ENCODE data around the gene ACKR3.

GRCh38 chr2:236550701-236551465, 18.7 kb upstream of the ACKR3 start:
- no peak for TF ChIP-seq POLR2AphosphoS5 (IDR thresholded peaks at IDR 0.05; ENCODE audit: low read length)
- TF ChIP-seq CTCF (IDR thresholded peaks at IDR 0.05 in 2 of 3, conservative IDR thresholded peaks at IDR 0.05 in 1 of 3; ENCODE audit: control insufficient read depth in 2 of 3, extremely low read depth in 1 of 3, insufficient read depth in 1 of 3, low read depth in 3 of 3, low read length in 3 of 3): no peak
- TF ChIP-seq EP300 (IDR thresholded peaks at IDR 0.05; ENCODE audit: borderline replicate concordance in 1 of 2, control insufficient read depth in 1 of 2, low read depth in 2 of 2, low read length in 2 of 2): peak in 1 of 2 experiments; percentile 65; a peak in 1 of 4 replicates
- no peak for TF ChIP-seq MYC (IDR thresholded peaks at IDR 0.05; ENCODE audit: insufficient read depth, insufficient read length, insufficient replicate concordance, low read length, severe bottlenecking)
- TF ChIP-seq SP1 (IDR thresholded peaks at IDR 0.05; ENCODE audit: low read depth, low read length): peak; percentile 49
- no peak for TF ChIP-seq CEBPZ (IDR thresholded peaks at IDR 0.05; ENCODE audit: low read depth, low read length)
- no peak for TF ChIP-seq USF2 (IDR thresholded peaks at IDR 0.05; ENCODE audit: borderline replicate concordance, low read depth, low read length)
- no peak for TF ChIP-seq NFYB (IDR thresholded peaks at IDR 0.05; ENCODE audit: insufficient read depth, low read depth, low read length)
- TF ChIP-seq FOXM1 (IDR thresholded peaks at IDR 0.05; ENCODE audit: low read depth, low read length): peak; percentile 61; the same call in 1 of the 2 replicates
- TF ChIP-seq PAX5 (IDR thresholded peaks at IDR 0.05; ENCODE audit: borderline replicate concordance, low read depth, low read length): peak; percentile 97
- no peak for TF ChIP-seq KDM1A (IDR thresholded peaks at IDR 0.05; ENCODE audit: borderline replicate concordance)
- peak; percentile 3; the same call in 1 of the 2 replicates for TF ChIP-seq POLR2A (IDR thresholded peaks at IDR 0.05; ENCODE audit: low read depth, low read length)
- TF ChIP-seq E4F1 (IDR thresholded peaks at IDR 0.05; ENCODE audit: borderline replicate concordance, partially characterized antibody): no peak
